ENCODE data around the gene PLET1.

Gene PLET1

GRCh38 chr11:112238041-112238440, 22.6 kb downstream of the PLET1 start:
- no peak for DNase-seq

GRCh38 chr11:112237451-112237850, 23.2 kb downstream of the PLET1 start:
- DNase-seq = no peak

- no peak for DNase-seq
These were observed 24.8 kb downstream of the PLET1 start for GRCh38 chr11:112235750-112236390.

GRCh38 chr11:112231952-112232351, 28.7 kb downstream of the PLET1 start:
- no peak for DNase-seq

GRCh38 chr11:112229746-112230433, 30.8 kb downstream of the PLET1 start:
- DNase-seq = peak; percentile 78

GRCh38 chr11:112229159-112229558, 31.5 kb downstream of the PLET1 start:
- DNase-seq = no peak

- DNase-seq = no peak
These were observed 32.0 kb downstream of the PLET1 start for GRCh38 chr11:112228706-112229105.

- DNase-seq = no peak
These were observed 33.2 kb downstream of the PLET1 start for GRCh38 chr11:112227471-112227870.

GRCh38 chr11:112226831-112227401, 33.7 kb downstream of the PLET1 start:
- peak; percentile 16 for DNase-seq

- DNase-seq = peak; percentile 89
These were observed 34.4 kb downstream of the PLET1 start, which contains the start of gene PTS for GRCh38 chr11:112226062-112226830. TSS of gene PTS (plus strand) at chr11:112226428. CDS start at chr11:112226444, 16 bp downstream.

GRCh38 chr11:112225753-112226061, 35.0 kb downstream of the PLET1 start:
- no peak for DNase-seq

- DNase-seq = no peak
These were observed 36.7 kb downstream of the PLET1 start for GRCh38 chr11:112223754-112224532.

- DNase-seq = no peak
These were observed 37.5 kb downstream of the PLET1 start for GRCh38 chr11:112223121-112223520.

- DNase-seq = no peak
These were observed 38.4 kb downstream of the PLET1 start for GRCh38 chr11:112222303-112222702.

- no peak for DNase-seq
These were observed 39.3 kb downstream of the PLET1 start for GRCh38 chr11:112221274-112221835.

GRCh38 chr11:112219476-112220232, 41.0 kb downstream of the PLET1 start:
- DNase-seq = peak; percentile 69

- DNase-seq = peak; percentile 52
These were observed 44.0 kb downstream of the PLET1 start for GRCh38 chr11:112216561-112217105.

GRCh38 chr11:112215621-112216020, 45.0 kb downstream of the PLET1 start:
- DNase-seq = no peak

GRCh38 chr11:112213753-112214152, 46.9 kb downstream of the PLET1 start:
- no peak for DNase-seq

- DNase-seq = no peak
These were observed 48.0 kb downstream of the PLET1 start for GRCh38 chr11:112212710-112213109.

- DNase-seq = no peak
These were observed 48.4 kb downstream of the PLET1 start for GRCh38 chr11:112212290-112212689.

Data from fibroblast of skin of back (primary cell).